ENCODE data around the gene TTLL10. TPM values are rescaled to one million over a fixed set of nuclear protein-coding genes. Genes with fewer than 3 reads are reported as not detected.

The TTLL10 gene
- polyA plus RNA-seq, 1 experiment = not detected

DNA sequence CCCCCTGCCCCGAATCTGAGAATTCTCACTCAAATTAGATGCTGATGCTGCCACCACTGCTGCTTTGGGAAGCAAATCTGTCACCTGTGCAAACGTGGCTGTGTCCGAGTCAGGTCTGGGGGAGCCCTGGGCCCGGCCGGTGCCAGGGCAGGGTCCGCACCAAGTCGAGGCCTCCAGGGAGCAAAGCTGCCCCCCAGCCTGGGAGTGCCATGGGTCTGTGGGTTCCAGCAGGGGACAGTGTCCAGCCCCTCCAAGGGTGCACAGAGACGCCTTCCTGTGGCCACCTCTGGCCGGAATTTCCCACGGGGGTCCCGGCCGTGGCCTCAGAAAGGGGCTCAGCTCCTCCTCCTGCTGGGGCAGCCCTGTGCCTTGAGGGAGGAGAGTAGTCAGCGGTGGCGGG is 27.7 kb upstream of the TTLL10 start:
- TF ChIP-seq, protein P1, sequence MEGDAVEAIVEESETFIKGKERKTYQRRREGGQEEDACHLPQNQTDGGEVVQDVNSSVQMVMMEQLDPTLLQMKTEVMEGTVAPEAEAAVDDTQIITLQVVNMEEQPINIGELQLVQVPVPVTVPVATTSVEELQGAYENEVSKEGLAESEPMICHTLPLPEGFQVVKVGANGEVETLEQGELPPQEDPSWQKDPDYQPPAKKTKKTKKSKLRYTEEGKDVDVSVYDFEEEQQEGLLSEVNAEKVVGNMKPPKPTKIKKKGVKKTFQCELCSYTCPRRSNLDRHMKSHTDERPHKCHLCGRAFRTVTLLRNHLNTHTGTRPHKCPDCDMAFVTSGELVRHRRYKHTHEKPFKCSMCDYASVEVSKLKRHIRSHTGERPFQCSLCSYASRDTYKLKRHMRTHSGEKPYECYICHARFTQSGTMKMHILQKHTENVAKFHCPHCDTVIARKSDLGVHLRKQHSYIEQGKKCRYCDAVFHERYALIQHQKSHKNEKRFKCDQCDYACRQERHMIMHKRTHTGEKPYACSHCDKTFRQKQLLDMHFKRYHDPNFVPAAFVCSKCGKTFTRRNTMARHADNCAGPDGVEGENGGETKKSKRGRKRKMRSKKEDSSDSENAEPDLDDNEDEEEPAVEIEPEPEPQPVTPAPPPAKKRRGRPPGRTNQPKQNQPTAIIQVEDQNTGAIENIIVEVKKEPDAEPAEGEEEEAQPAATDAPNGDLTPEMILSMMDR (IDR thresholded peaks at IDR 0.05; ENCODE audit: low read depth, low read length) = no peak
- Histone ChIP-seq H3K9me3 (ENCODE audit: control insufficient read depth, insufficient read depth, low read length) (peaks cover 4% of the 10 kb centered on the region; the same call in 1 of the 2 replicates), H3K4me3 (ENCODE audit: low read depth, low read length) (no peak overlapping the region), H3K27ac (ENCODE audit: low read depth, low read length) (no peak overlapping the region), H3K27me3 (ENCODE audit: control insufficient read depth, insufficient read depth, low read length) (peaks cover 20% of the 10 kb centered on the region)
- POLR2A ChIA-PET = no interaction called here
- DNase-seq (ENCODE audit: low read depth, low spot score) = no peak
- CTCF ChIA-PET = no interaction called here

GRCh38 chr1:1146596-1146995 is 27.1 kb upstream of the TTLL10 start:
- no peak for DNase-seq (ENCODE audit: low read depth, low spot score)
- ChIA-PET POLR2A (no interaction called here), CTCF (no interaction called here)

GRCh38 chr1:1148061-1148460 is 25.6 kb upstream of the TTLL10 start:
- CTCF ChIA-PET = no interaction called here
- TF ChIP-seq, protein P1 (IDR thresholded peaks at IDR 0.05; ENCODE audit: low read depth, low read length) = no peak
- Histone ChIP-seq H3K4me3 (ENCODE audit: low read depth, low read length) (no peak overlapping the region), H3K27me3 (ENCODE audit: control insufficient read depth, insufficient read depth, low read length) (peaks cover 12% of the 10 kb centered on the region), H3K9me3 (ENCODE audit: control insufficient read depth, insufficient read depth, low read length) (peaks cover 24% of the 10 kb centered on the region), H3K27ac (ENCODE audit: low read depth, low read length) (no peak overlapping the region)
- no peak for DNase-seq (ENCODE audit: low read depth, low spot score)
- POLR2A ChIA-PET = no interaction called here

More at GRCh38 chr1:1146596-1146995, 27.1 kb upstream of the TTLL10 start:
- Histone ChIP-seq H3K27me3 (ENCODE audit: control insufficient read depth, insufficient read depth, low read length) (peaks cover 18% of the 10 kb centered on the region), H3K9me3 (ENCODE audit: control insufficient read depth, insufficient read depth, low read length) (peaks cover 10% of the 10 kb centered on the region), H3K27ac (ENCODE audit: low read depth, low read length) (no peak overlapping the region), H3K4me3 (ENCODE audit: low read depth, low read length) (no peak overlapping the region)
- TF ChIP-seq, protein P1 (IDR thresholded peaks at IDR 0.05; ENCODE audit: low read depth, low read length) = no peak

- CTCF ChIA-PET = no interaction called here
- H3K9me3 ChIP-seq (ENCODE audit: control insufficient read depth, insufficient read depth, low read length) = peaks cover 29% of the 10 kb centered on the region
- DNase-seq (ENCODE audit: low read depth, low spot score) = no peak
- peaks cover 9% of the 10 kb centered on the region for H3K27me3 ChIP-seq (ENCODE audit: control insufficient read depth, insufficient read depth, low read length)
- no peak overlapping the region for H3K4me3 ChIP-seq (ENCODE audit: low read depth, low read length)
- no peak overlapping the region for H3K27ac ChIP-seq (ENCODE audit: low read depth, low read length)
- POLR2A ChIA-PET = no interaction called here
- TF ChIP-seq, protein P1 (IDR thresholded peaks at IDR 0.05; ENCODE audit: low read depth, low read length) = no peak
Measured at GRCh38 chr1:1148569-1148968, 25.1 kb upstream of the TTLL10 start.

DNA sequence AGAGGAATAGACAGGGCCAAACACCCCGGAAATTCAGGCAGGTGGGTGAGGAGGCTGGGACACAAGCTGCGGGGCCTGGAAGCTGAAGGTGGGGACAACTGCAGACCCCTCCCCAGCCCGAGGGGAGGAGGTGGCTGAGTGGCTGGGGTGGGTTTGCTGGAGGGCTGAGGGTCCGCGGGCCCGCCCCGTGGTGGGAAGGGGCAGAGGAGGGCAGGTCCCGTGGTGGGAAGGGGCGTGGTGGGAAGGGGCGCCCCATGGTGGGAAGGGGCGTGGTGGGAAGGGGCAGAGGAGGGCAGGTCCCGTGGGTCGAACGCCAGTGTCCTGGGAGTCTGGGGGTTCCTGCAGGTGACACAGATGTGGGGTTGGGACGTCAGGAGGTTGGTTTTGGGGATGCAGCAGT is 24.3 kb upstream of the TTLL10 start:
- Histone ChIP-seq H3K27ac (ENCODE audit: low read depth, low read length) (no peak overlapping the region), H3K4me3 (ENCODE audit: low read depth, low read length) (no peak overlapping the region), H3K9me3 (ENCODE audit: control insufficient read depth, insufficient read depth, low read length) (peaks cover 31% of the 10 kb centered on the region), H3K27me3 (ENCODE audit: control insufficient read depth, insufficient read depth, low read length) (peaks cover 7% of the 10 kb centered on the region)
- ChIA-PET POLR2A (no interaction called here), CTCF (no interaction called here)
- no peak for DNase-seq (ENCODE audit: low read depth, low spot score)
- TF ChIP-seq, protein P1 (IDR thresholded peaks at IDR 0.05; ENCODE audit: low read depth, low read length) = no peak
